HepG2 (cell line): ENCODE results near the gene CD248. TPM values are rescaled to one million over a fixed set of nuclear protein-coding genes. Genes with fewer than 3 reads are reported as not detected.

Source experiments
- ARNT2 ChIP-seq: sonication (generic); formaldehyde crosslinking; IDR thresholded peaks from 2 replicates; pipeline ENCODE4 v1.8.0; 2022; ENCODE audit warnings: mild to moderate bottlenecking, low read depth, missing genetic modification reagents, moderate library complexity
- ASH2L ChIP-seq: fragments of 300-600, 200-600 bp; sonication (generic); IDR thresholded peaks from 2 replicates; pipeline ENCODE4 v1.7.0; 2017; ENCODE audit warnings: low read depth, mild to moderate bottlenecking, moderate library complexity, mixed read lengths, low read length; ENCODE audit not compliant: insufficient read length
- ATAD3A ChIP-seq: sonication (generic); formaldehyde crosslinking; IDR thresholded peaks from 2 replicates; pipeline ENCODE4 v1.4.0; 2020; ENCODE audit warnings: missing genetic modification reagents
- BRD4 ChIP-seq: sonication (generic); formaldehyde crosslinking; IDR thresholded peaks from 2 replicates; pipeline ENCODE4 v1.4.0; 2020; ENCODE audit warnings: missing genetic modification reagents
- CC2D1A ChIP-seq: sonication (generic); formaldehyde crosslinking; IDR thresholded peaks from 2 replicates; pipeline ENCODE4 v1.8.1; 2023; ENCODE audit warnings: mild to moderate bottlenecking, missing genetic modification reagents
- DNMT1 ChIP-seq: sonication (generic); formaldehyde crosslinking; IDR thresholded peaks from 2 replicates; pipeline ENCODE4 v1.5.1; 2020; ENCODE audit warnings: mild to moderate bottlenecking, missing genetic modification reagents
- FOXJ3 ChIP-seq: sonication (generic); formaldehyde crosslinking; IDR thresholded peaks from 2 replicates; pipeline ENCODE4 v1.4.0; 2020; ENCODE audit warnings: missing genetic modification reagents, mild to moderate bottlenecking, borderline replicate concordance
- RBFOX2 ChIP-seq: fragments of 200-400 bp; formaldehyde crosslinking; IDR thresholded peaks from 2 replicates; pipeline ENCODE4 v1.6.1; 2017; ENCODE audit warnings: low read depth, mild to moderate bottlenecking, low read length
- REPIN1 ChIP-seq: sonication (generic); formaldehyde crosslinking; IDR thresholded peaks from 2 replicates; pipeline ENCODE4 v1.8.0; 2022; ENCODE audit warnings: missing genetic modification reagents, low read depth, mild to moderate bottlenecking, borderline replicate concordance
- ZBTB8A ChIP-seq: sonication (generic); formaldehyde crosslinking; IDR thresholded peaks from 2 replicates; pipeline ENCODE4 v1.4.0; 2020; ENCODE audit warnings: mild to moderate bottlenecking, low read depth, missing genetic modification reagents, borderline replicate concordance
- ZFAT ChIP-seq: sonication (generic); formaldehyde crosslinking; conservative IDR thresholded peaks from 2 replicates; pipeline ENCODE4 v1.8.1; 2023; ENCODE audit warnings: missing genetic modification reagents, inconsistent platforms
- ZNF138 ChIP-seq: sonication (generic); formaldehyde crosslinking; IDR thresholded peaks from 2 replicates; pipeline ENCODE4 v1.5.0; 2020; ENCODE audit warnings: mild to moderate bottlenecking, low read depth, missing genetic modification reagents
- ZNF790 ChIP-seq: sonication (generic); formaldehyde crosslinking; IDR thresholded peaks from 2 replicates; pipeline ENCODE4 v1.8.0; 2022; ENCODE audit warnings: missing genetic modification reagents, mild to moderate bottlenecking, borderline replicate concordance
- polyA plus RNA-seq, 8 experiments: library from polyadenylated mRNA; depleted of rRNA in 3 of 8; stranded (reverse) in 7 of 8; unstranded in 1 of 8; fragments of >200 nt; fragmentation: Illumina TruSeq in 4 of 8; extraction: Trizol in 4 of 8; gene quantifications; 2 replicates each; pipeline versions ENCODE4 v1.2.1 to v1.2.3, GENCODE V29; 2011 to 2016; ENCODE audit warnings: low read depth in 4 of 8, missing spikeins in 1 of 8, mixed read lengths in 1 of 8; ENCODE audit not compliant: insufficient read depth in 1 of 8
- total RNA-seq, 5 experiments: library from RNA; depleted of rRNA; stranded (reverse); fragments of >200 nt; fragmentation: Illumina TruSeq; extraction: Trizol; gene quantifications; 2 replicates each; pipeline ENCODE4 v1.2.3, GENCODE V29; 2016; ENCODE audit warnings: low read depth in 1 of 5
- TF ChIP-seq, protein P1 (sequence below): IDR thresholded peaks from 2 replicates; pipeline ENCODE4 v1.6.1; 2016; ENCODE audit warnings: low read depth
- TF ChIP-seq, protein P2 (sequence below): IDR thresholded peaks from 2 replicates; pipeline ENCODE4 v1.6.1; 2016; ENCODE audit warnings: missing compliant biosample characterization, missing genetic modification reagents, borderline replicate concordance
- TF ChIP-seq, protein P3 (sequence below): sonication (generic); formaldehyde crosslinking; IDR thresholded peaks from 2 replicates; pipeline ENCODE4 v1.4.0; 2020; ENCODE audit warnings: missing genetic modification reagents, low read depth, mild to moderate bottlenecking, borderline replicate concordance
- TF ChIP-seq, protein P4 (sequence below): sonication (generic); formaldehyde crosslinking; IDR thresholded peaks from 2 replicates; pipeline ENCODE4 v1.8.1; 2022; ENCODE audit warnings: low read depth, mild to moderate bottlenecking, missing genetic modification reagents
- TF ChIP-seq, protein P5 (sequence below): sonication (generic); formaldehyde crosslinking; IDR thresholded peaks from 2 replicates; pipeline ENCODE4 v1.5.1; 2020; ENCODE audit warnings: missing genetic modification reagents, mild to moderate bottlenecking, borderline replicate concordance

The CD248 gene
- total and polyA plus RNA-seq, 2 of the 13 experiments (the other 11 are each of a cell fraction or from before 2014, with no cell fraction given) = 0.25 to 0.35 TPM

DNA sequence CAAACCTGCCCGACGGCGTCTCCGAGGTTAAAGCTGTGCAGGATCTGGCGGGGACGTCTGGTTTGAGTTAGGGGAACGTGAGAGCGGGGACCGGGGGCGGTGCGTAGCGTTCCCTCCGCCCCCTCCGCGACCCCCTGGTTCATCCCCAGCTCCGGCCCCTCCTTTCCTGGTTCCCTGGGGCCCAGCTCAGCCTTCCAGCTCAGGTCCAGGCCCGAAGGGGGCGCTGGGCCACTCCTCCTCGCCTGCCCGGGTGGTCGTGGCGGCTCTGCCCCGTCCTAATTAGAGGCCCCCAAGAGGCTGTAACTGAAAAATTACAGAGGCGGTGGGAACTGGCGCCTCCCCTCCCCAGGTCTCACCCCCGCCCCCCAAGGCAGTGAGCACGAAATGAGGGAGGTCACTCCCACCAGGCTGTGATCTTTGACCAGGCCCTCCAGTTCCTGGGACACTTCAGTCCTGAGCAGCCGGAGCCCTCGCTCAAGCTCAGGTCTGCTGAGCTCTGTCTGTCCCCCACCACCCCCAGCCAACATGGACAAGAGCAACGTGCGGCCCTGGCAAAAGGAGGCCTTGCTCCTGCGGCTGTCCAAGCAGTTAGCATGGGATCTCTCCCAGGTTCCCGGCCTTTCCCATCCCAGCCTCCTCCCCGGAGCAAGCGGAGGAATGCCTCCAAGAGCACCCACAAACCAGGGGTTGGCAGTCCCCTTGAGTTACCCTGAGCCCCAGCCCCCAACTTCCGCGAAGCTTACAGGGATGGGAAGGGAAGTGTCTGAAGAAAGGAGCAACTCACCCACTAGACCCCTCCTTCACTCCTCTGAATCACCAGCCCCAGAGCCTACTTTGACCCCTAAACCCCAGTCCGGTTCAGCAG, 3.3 kb downstream of the CD248 start (continued):
- TF ChIP-seq, protein P1, sequence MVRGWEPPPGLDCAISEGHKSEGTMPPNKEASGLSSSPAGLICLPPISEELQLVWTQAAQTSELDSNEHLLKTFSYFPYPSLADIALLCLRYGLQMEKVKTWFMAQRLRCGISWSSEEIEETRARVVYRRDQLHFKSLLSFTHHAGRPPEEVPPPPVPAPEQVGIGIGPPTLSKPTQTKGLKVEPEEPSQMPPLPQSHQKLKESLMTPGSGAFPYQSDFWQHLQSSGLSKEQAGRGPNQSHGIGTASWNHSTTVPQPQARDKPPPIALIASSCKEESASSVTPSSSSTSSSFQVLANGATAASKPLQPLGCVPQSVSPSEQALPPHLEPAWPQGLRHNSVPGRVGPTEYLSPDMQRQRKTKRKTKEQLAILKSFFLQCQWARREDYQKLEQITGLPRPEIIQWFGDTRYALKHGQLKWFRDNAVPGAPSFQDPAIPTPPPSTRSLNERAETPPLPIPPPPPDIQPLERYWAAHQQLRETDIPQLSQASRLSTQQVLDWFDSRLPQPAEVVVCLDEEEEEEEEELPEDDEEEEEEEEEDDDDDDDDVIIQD (CRISPR knock-in tag) = 0 out of 2 replicates have a peak, but pooled peaks have one; percentile 12
- TF ChIP-seq ARNT2 (CRISPR knock-in tag) (no peak), ZNF790 (CRISPR knock-in tag) (no peak), ZBTB8A (no peak), ASH2L (peak; percentile 30), RBFOX2 (peak; percentile 56; the same call in 1 of the 2 replicates), DNMT1 (CRISPR knock-in tag) (0 out of 2 replicates have a peak, but pooled peaks have one; percentile 8), ZNF138 (no peak), FOXJ3 (CRISPR knock-in tag) (no peak), CC2D1A (CRISPR knock-in tag) (no peak), REPIN1 (CRISPR knock-in tag) (no peak), BRD4 (CRISPR knock-in tag) (no peak), ZFAT (CRISPR knock-in tag) (no peak), ATAD3A (CRISPR knock-in tag) (no peak)
- TF ChIP-seq, protein P2, sequence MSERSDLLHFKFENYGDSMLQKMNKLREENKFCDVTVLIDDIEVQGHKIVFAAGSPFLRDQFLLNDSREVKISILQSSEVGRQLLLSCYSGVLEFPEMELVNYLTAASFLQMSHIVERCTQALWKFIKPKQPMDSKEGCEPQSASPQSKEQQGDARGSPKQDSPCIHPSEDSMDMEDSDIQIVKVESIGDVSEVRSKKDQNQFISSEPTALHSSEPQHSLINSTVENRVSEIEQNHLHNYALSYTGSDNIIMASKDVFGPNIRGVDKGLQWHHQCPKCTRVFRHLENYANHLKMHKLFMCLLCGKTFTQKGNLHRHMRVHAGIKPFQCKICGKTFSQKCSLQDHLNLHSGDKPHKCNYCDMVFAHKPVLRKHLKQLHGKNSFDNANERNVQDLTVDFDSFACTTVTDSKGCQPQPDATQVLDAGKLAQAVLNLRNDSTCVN (CRISPR knock-in tag) = no peak
- TF ChIP-seq, protein P3, sequence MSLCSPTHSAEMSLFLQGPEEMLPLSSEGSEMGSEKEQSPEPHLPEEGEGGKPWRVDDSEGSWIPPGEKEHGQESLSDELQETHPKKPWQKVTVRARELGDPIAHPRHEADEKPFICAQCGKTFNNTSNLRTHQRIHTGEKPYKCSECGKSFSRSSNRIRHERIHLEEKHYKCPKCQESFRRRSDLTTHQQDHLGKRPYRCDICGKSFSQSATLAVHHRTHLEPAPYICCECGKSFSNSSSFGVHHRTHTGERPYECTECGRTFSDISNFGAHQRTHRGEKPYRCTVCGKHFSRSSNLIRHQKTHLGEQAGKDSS (CRISPR knock-in tag) = no peak
- TF ChIP-seq, protein P4, sequence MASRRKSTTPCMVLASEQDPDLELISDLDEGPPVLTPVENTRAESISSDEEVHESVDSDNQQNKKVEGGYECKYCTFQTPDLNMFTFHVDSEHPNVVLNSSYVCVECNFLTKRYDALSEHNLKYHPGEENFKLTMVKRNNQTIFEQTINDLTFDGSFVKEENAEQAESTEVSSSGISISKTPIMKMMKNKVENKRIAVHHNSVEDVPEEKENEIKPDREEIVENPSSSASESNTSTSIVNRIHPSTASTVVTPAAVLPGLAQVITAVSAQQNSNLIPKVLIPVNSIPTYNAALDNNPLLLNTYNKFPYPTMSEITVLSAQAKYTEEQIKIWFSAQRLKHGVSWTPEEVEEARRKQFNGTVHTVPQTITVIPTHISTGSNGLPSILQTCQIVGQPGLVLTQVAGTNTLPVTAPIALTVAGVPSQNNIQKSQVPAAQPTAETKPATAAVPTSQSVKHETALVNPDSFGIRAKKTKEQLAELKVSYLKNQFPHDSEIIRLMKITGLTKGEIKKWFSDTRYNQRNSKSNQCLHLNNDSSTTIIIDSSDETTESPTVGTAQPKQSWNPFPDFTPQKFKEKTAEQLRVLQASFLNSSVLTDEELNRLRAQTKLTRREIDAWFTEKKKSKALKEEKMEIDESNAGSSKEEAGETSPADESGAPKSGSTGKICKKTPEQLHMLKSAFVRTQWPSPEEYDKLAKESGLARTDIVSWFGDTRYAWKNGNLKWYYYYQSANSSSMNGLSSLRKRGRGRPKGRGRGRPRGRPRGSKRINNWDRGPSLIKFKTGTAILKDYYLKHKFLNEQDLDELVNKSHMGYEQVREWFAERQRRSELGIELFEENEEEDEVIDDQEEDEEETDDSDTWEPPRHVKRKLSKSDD (CRISPR knock-in tag) = peak; percentile 64; the same call in 1 of the 2 replicates
- TF ChIP-seq, protein P5, sequence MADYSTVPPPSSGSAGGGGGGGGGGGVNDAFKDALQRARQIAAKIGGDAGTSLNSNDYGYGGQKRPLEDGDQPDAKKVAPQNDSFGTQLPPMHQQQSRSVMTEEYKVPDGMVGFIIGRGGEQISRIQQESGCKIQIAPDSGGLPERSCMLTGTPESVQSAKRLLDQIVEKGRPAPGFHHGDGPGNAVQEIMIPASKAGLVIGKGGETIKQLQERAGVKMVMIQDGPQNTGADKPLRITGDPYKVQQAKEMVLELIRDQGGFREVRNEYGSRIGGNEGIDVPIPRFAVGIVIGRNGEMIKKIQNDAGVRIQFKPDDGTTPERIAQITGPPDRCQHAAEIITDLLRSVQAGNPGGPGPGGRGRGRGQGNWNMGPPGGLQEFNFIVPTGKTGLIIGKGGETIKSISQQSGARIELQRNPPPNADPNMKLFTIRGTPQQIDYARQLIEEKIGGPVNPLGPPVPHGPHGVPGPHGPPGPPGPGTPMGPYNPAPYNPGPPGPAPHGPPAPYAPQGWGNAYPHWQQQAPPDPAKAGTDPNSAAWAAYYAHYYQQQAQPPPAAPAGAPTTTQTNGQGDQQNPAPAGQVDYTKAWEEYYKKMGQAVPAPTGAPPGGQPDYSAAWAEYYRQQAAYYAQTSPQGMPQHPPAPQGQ (CRISPR knock-in tag) = no peak
